Measurements from ENCODE around the gene TDRD12.

Gene TDRD12

DNA sequence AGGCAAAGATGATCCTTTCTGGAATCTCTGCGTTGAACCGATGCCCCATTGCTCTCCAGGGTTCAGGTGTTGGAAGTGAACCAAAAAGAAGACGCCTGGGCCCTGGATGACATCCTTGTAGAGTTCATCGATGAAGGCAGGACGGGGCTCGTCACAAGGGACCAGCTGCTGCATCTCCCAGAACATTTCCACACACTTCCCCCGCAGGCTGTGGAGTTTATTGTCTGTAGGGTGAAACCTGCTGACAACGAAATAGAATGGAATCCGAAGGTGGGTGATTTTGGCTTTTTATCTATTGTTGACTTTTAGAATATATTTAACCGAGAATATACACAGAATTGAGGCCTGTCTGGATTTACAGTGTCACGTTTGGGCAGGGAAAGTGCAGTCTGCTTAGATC, 91.6 kb downstream of the TDRD12 start:
- TF ChIP-seq, protein P1, sequence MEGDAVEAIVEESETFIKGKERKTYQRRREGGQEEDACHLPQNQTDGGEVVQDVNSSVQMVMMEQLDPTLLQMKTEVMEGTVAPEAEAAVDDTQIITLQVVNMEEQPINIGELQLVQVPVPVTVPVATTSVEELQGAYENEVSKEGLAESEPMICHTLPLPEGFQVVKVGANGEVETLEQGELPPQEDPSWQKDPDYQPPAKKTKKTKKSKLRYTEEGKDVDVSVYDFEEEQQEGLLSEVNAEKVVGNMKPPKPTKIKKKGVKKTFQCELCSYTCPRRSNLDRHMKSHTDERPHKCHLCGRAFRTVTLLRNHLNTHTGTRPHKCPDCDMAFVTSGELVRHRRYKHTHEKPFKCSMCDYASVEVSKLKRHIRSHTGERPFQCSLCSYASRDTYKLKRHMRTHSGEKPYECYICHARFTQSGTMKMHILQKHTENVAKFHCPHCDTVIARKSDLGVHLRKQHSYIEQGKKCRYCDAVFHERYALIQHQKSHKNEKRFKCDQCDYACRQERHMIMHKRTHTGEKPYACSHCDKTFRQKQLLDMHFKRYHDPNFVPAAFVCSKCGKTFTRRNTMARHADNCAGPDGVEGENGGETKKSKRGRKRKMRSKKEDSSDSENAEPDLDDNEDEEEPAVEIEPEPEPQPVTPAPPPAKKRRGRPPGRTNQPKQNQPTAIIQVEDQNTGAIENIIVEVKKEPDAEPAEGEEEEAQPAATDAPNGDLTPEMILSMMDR (IDR thresholded peaks at IDR 0.05; ENCODE audit: extremely low read depth, missing control alignments) = no peak
- no peak for DNase-seq (ENCODE audit: low spot score)

DNA sequence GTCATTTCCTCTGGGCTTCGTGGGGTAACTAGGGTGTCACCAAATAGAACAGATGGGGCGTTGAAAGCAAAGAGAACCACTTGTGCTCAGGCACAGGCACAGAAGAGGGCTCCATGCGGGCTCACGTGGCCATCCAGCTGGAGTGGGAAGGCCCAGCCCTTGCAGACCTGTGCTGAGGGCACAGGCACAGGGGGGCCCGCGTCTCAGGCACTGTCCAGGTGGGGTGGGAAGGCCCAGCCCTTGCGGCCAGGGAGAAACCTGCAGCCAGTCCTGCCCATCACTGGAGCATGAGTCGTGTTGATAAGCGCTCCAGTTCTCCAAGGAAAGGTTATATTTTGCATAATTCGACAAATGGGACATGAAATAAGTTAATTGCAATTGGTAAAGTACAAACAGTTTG, 92.5 kb downstream of the TDRD12 start:
- DNase-seq (ENCODE audit: low spot score) = no peak
- TF ChIP-seq, protein P1 (IDR thresholded peaks at IDR 0.05; ENCODE audit: extremely low read depth, missing control alignments) = no peak

- TF ChIP-seq, protein P1 (IDR thresholded peaks at IDR 0.05; ENCODE audit: extremely low read depth, missing control alignments) = no peak
- no peak for DNase-seq (ENCODE audit: low spot score)
Measured at GRCh38 chr19:32812571-32812970, 93.0 kb downstream of the TDRD12 start.

DNA sequence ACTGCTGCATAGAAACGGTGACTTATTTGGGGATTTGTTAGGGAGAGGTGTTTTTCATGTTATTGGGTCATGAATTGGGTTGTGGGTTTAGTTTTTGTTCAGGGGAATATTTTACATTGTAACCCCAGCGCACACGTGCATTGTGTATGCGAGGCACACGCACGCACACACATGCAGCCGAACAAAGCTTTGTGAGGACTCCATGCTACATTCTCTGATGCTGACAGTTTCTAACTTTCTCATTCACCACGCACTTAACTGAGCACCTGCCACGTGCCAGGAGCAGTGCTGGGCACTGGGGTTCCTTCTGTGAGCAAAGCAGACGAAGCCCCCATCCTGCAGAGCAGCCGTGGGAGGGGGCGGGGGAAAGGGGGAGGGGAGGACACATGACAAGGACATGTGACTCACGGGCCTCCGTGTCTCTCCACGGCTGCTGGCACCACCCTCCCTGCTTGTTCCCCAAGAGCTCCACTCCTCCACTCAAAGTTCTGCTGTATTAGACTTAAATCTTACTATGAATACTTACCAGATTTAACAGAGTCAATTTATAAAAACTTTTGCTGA, 94.4 kb downstream of the TDRD12 start:
- no peak for DNase-seq (ENCODE audit: low spot score)
- TF ChIP-seq, protein P1 (IDR thresholded peaks at IDR 0.05; ENCODE audit: extremely low read depth, missing control alignments) = no peak

DNA sequence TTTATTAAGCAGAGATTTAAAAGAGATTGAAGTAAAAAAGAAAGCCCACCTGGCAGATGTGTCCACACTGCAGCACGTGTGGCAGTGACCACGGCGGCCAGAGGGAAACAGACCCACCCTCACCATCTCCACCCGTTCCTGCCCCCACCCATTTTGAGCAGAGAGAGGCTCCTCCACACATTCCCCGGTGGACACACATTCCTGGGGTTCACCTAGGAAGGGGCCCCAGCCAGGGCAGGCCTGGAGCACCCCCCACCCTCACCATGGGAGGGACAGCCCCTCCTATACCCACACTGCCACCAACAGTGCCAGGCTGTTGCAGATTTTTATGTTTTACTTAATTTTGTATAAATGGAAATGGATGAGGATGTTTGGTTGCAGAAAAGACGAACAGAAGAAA, 95.1 kb downstream of the TDRD12 start:
- no peak for DNase-seq (ENCODE audit: low spot score)
- TF ChIP-seq, protein P1 (IDR thresholded peaks at IDR 0.05; ENCODE audit: extremely low read depth, missing control alignments) = no peak

GRCh38 chr19:32816555-32817099, 97.1 kb downstream of the TDRD12 start:
- DNase-seq (ENCODE audit: low spot score) = no peak

More at GRCh38 chr19:32816555-32817099, 97.1 kb downstream of the TDRD12 start:
- TF ChIP-seq, protein P1 (IDR thresholded peaks at IDR 0.05; ENCODE audit: extremely low read depth, missing control alignments) = no peak

All from GM20000 (cell line).